HepG2 (cell line): ENCODE measurements around the gene TSTD2. TPM values are rescaled to one million over a fixed set of nuclear protein-coding genes. Genes with fewer than 3 reads are reported as not detected.

Experiments
- ATAC-seq: fragments of 200-7000 bp; cut with Tn5 transposase; 3 replicates; pipeline ENCODE4 v1.9.1; 2020; ENCODE audit warnings: mild to moderate bottlenecking, moderate library complexity
- BruUV-seq: library from RNA; stranded (reverse); fragments of 400-500 nt; replicated peaks from 2 replicates; lab custom pipeline; 2021; lab: Mats Ljungman, UMichigan
- CTCF ChIA-PET: fragments of 300-600 bp; formaldehyde crosslinking; extraction: SDS; loops from one replicate; lab custom pipeline; 2021; ENCODE audit warnings: low total read pairs, inconsistent platforms, low intra/inter-chr PET ratio; lab: Yijun Ruan, JAX
- POLR2A ChIA-PET: fragments of 350-600 bp; sonication (Branson Sonifier 250); formaldehyde crosslinking; loops from one replicate; lab custom pipeline; 2020; ENCODE audit warnings: antibody characterized with exemption, inconsistent platforms; lab: Yijun Ruan, JAX
- DNase-seq: peaks from one replicate; pipeline ENCODE4 v3.0.0-alpha.2; 2015; ENCODE audit warnings: low spot score
- FAIRE-seq: peaks from 3 replicates; lab custom pipeline; 2011; peaks lifted over from hg19 to GRCh38; lab: Jason Lieb, UNC
- H2AFZ ChIP-seq: one replicate; pipeline ENCODE4 v1.6.1; 2011; ENCODE audit warnings: low read length, inconsistent platforms
- H3K27ac ChIP-seq: fragments of 300-600 bp; 3 replicates; pipeline ENCODE4 v1.8.0; 2011; ENCODE audit warnings: mixed run types, mild to moderate bottlenecking, mixed read lengths, low read length, inconsistent platforms; ENCODE audit not compliant: insufficient read depth; ENCODE audit errors: extremely low read length
- H3K27me3 ChIP-seq, 2 experiments: fragments of 200-600 bp in 1 of 2; 2 replicates in 1 of 2; 3 replicates in 1 of 2; pipeline versions ENCODE4 v1.6.0 to v1.8.0; 2011; ENCODE audit warnings: low read length in 2 of 2, mild to moderate bottlenecking in 2 of 2, moderate library complexity in 2 of 2, inconsistent platforms in 1 of 2; ENCODE audit not compliant: insufficient read depth in 2 of 2, control insufficient read depth in 1 of 2
- H3K36me3 ChIP-seq, 2 experiments: fragments of 200-600 bp in 1 of 2; replicated peaks in 1 of 2; 2 replicates in 1 of 2; 3 replicates in 1 of 2; pipeline versions ENCODE4 v1.5.1 to v1.8.0; 2011; ENCODE audit warnings: low read length in 2 of 2, inconsistent platforms in 1 of 2; ENCODE audit not compliant: insufficient read depth in 2 of 2, control insufficient read depth in 1 of 2
- H3K4me1 ChIP-seq: 2 replicates; pipeline ENCODE4 v1.5.1; 2012; ENCODE audit warnings: low read length, inconsistent platforms; ENCODE audit not compliant: insufficient read depth
- H3K4me2 ChIP-seq: 2 replicates; pipeline ENCODE4 v1.6.0; 2011; ENCODE audit warnings: low read depth, low read length, inconsistent platforms
- H3K4me3 ChIP-seq, 3 experiments: fragments of 200-600 bp in 1 of 3; sonication (generic), shearing (Covaris generic) in 1 of 3; replicated peaks in 1 of 3; 2 replicates each; pipeline ENCODE4 v1.5.1; 2011 to 2016; ENCODE audit warnings: low read length in 3 of 3, inconsistent platforms in 2 of 3, low read depth in 2 of 3, mild to moderate bottlenecking in 2 of 3, control low read depth in 1 of 3, mixed read lengths in 1 of 3; ENCODE audit not compliant: insufficient read depth in 1 of 3
- H3K79me2 ChIP-seq: one replicate; pipeline ENCODE4 v1.6.1; 2011; ENCODE audit warnings: low read length, inconsistent platforms; ENCODE audit not compliant: insufficient read depth
- H3K9ac ChIP-seq: 2 replicates; pipeline ENCODE4 v1.6.0; 2011; ENCODE audit warnings: mild to moderate bottlenecking, low read depth, low read length, inconsistent platforms; ENCODE audit not compliant: insufficient read depth
- H3K9me3 ChIP-seq: 2 replicates; pipeline ENCODE4 v1.5.1; 2012; ENCODE audit warnings: mild to moderate bottlenecking, low read length
- H4K20me1 ChIP-seq: 2 replicates; pipeline ENCODE4 v1.6.0; 2011; ENCODE audit warnings: inconsistent platforms, mild to moderate bottlenecking, low read length, moderate library complexity; ENCODE audit not compliant: insufficient read depth
- AKNA ChIP-seq: sonication (generic); formaldehyde crosslinking; IDR thresholded peaks from 2 replicates; pipeline ENCODE4 v1.4.0; 2020; ENCODE audit warnings: missing genetic modification reagents, borderline replicate concordance
- CBFB ChIP-seq: sonication (generic); formaldehyde crosslinking; IDR thresholded peaks from 2 replicates; pipeline ENCODE4 v1.4.0; 2020; ENCODE audit warnings: missing genetic modification reagents
- EED ChIP-seq: sonication (generic); formaldehyde crosslinking; IDR thresholded peaks from 2 replicates; pipeline ENCODE4 v1.5.0; 2020; ENCODE audit warnings: mild to moderate bottlenecking, missing genetic modification reagents
- ELF3 ChIP-seq: IDR thresholded peaks from 2 replicates; pipeline ENCODE4 v1.6.1; 2016; ENCODE audit warnings: missing genetic modification reagents, missing compliant biosample characterization
- EZH2 ChIP-seq: conservative IDR thresholded peaks from 2 replicates; pipeline ENCODE4 v1.6.1; 2012; ENCODE audit warnings: mild to moderate bottlenecking, low read depth, low read length, moderate library complexity
- IKZF4 ChIP-seq: sonication (generic); formaldehyde crosslinking; IDR thresholded peaks from 2 replicates; pipeline ENCODE4 v1.5.1; 2020; ENCODE audit warnings: borderline replicate concordance, mild to moderate bottlenecking, low read depth, missing genetic modification reagents; ENCODE audit errors: not compliant biosample characterization
- NFE2L2 ChIP-seq: fragments of 150-350 bp; IDR thresholded peaks from 2 replicates; pipeline ENCODE4 v1.6.1; 2014; ENCODE audit warnings: low read length
- PRPF4 ChIP-seq: fragments of 200-400 bp; formaldehyde crosslinking; IDR thresholded peaks from 2 replicates; pipeline ENCODE4 v1.6.1; 2016; ENCODE audit warnings: low read length, low read depth; ENCODE audit not compliant: poor library complexity, severe bottlenecking
- SCMH1 ChIP-seq: sonication (generic); formaldehyde crosslinking; IDR thresholded peaks from 2 replicates; pipeline ENCODE4 v1.9.0; 2021; ENCODE audit warnings: missing genetic modification reagents, mild to moderate bottlenecking, borderline replicate concordance
- TAF15 ChIP-seq: fragments of 200-400 bp; formaldehyde crosslinking; IDR thresholded peaks from one replicate; pipeline ENCODE4 v1.6.1; 2018; ENCODE audit warnings: mild to moderate bottlenecking, low read depth, low read length; ENCODE audit not compliant: poor library complexity, severe bottlenecking
- TRIM24 ChIP-seq: sonication (generic); formaldehyde crosslinking; IDR thresholded peaks from 2 replicates; pipeline ENCODE4 v1.8.0; 2022; ENCODE audit warnings: mild to moderate bottlenecking, missing genetic modification reagents
- ZC3H4 ChIP-seq: sonication (generic); formaldehyde crosslinking; IDR thresholded peaks from 2 replicates; pipeline ENCODE4 v1.4.0; 2020; ENCODE audit warnings: missing genetic modification reagents, borderline replicate concordance
- ZFYVE20 ChIP-seq: sonication (generic); formaldehyde crosslinking; IDR thresholded peaks from 2 replicates; pipeline ENCODE4 v1.8.0; 2023; ENCODE audit warnings: low read depth, mild to moderate bottlenecking, moderate library complexity, missing genetic modification reagents, borderline replicate concordance
- ZNF296 ChIP-seq: sonication (generic); formaldehyde crosslinking; conservative IDR thresholded peaks from 2 replicates; pipeline ENCODE4 v1.5.0; 2020; ENCODE audit warnings: mild to moderate bottlenecking, missing genetic modification reagents
- ZNF326 ChIP-seq: sonication (generic); formaldehyde crosslinking; IDR thresholded peaks from 2 replicates; pipeline ENCODE4 v1.4.0; 2020; ENCODE audit warnings: missing genetic modification reagents, borderline replicate concordance
- ZNF552 ChIP-seq: sonication (generic); formaldehyde crosslinking; IDR thresholded peaks from 2 replicates; pipeline ENCODE4 v1.9.0; 2022; ENCODE audit warnings: missing genetic modification reagents, mild to moderate bottlenecking, borderline replicate concordance
- ZNF740 ChIP-seq: sonication (generic); formaldehyde crosslinking; IDR thresholded peaks from 2 replicates; pipeline ENCODE4 v1.4.0; 2020; ENCODE audit warnings: missing genetic modification reagents
- ZNF782 ChIP-seq: sonication (generic); formaldehyde crosslinking; IDR thresholded peaks from 2 replicates; pipeline ENCODE4 v1.4.0; 2020; ENCODE audit warnings: missing genetic modification reagents, mild to moderate bottlenecking, borderline replicate concordance
- ZSCAN31 ChIP-seq: sonication (generic); formaldehyde crosslinking; IDR thresholded peaks from 2 replicates; pipeline ENCODE4 v1.5.0; 2020; ENCODE audit warnings: low read depth, mild to moderate bottlenecking, missing genetic modification reagents
- WGBS: methylation state at CpG from one replicate; pipeline ENCODE4 v1.1.6; 2017; ENCODE audit warnings: low lambda C conversion rate; 5-methylcytosine and 5-hydroxymethylcytosine counted together
- in situ Hi-C: cut with HindIII; loops from 2 replicates; pipeline ENCODE4 v1.10.0; 2017; ENCODE audit warnings: low pct_unique_long_range_greater_than_20kb; ENCODE audit not compliant: extremely low pct_ligation_motif_present
- intact Hi-C: fragments of 100-400 bp; cut with micrococcal nuclease; formaldehyde crosslinking; loops from one replicate; pipeline ENCODE4 v1.10.0; 2022; ENCODE audit not compliant: unreplicated experiment
- polyA plus RNA-seq, 8 experiments: library from polyadenylated mRNA; depleted of rRNA in 3 of 8; stranded (reverse) in 7 of 8; unstranded in 1 of 8; fragments of >200 nt; fragmentation: Illumina TruSeq in 4 of 8; extraction: Trizol in 4 of 8; gene quantifications; 2 replicates each; pipeline versions ENCODE4 v1.2.1 to v1.2.3, GENCODE V29; 2011 to 2016; ENCODE audit warnings: low read depth in 4 of 8, missing spikeins in 1 of 8, mixed read lengths in 1 of 8; ENCODE audit not compliant: insufficient read depth in 1 of 8
- total RNA-seq, 5 experiments: library from RNA; depleted of rRNA; stranded (reverse); fragments of >200 nt; fragmentation: Illumina TruSeq; extraction: Trizol; gene quantifications; 2 replicates each; pipeline ENCODE4 v1.2.3, GENCODE V29; 2016; ENCODE audit warnings: low read depth in 1 of 5

Gene TSTD2
- total and polyA plus RNA-seq, 2 of the 13 experiments (the other 11 are each of a cell fraction or from before 2014, with no cell fraction given): 16.0 to 23.1 TPM

GRCh38 chr9:97602430-97602829, 30.7 kb downstream of the TSTD2 start:
- no peaks in the 10 kb centered on the region for H3K27me3 ChIP-seq
- ChIA-PET CTCF (no interaction called here), POLR2A (interaction anchor here (0.8 kb wide), 1 partner anchor 31 kb away, joined by 4 read pairs; the partner anchor contains the start of genes NCBP1 and TSTD2)
- H3K4me2 ChIP-seq: no peak overlapping the region
- peaks cover 23 to 58% of the 10 kb centered on the region in 2 experiments for H3K36me3 ChIP-seq
- no peak overlapping the region for H3K27ac ChIP-seq
- H4K20me1 ChIP-seq: no peaks in the 10 kb centered on the region
- WGBS: 90% methylated on average over 10 of the region's 10 CpGs
- DNase-seq: no peak
- no peak overlapping the region for H3K4me3 ChIP-seq
- no peaks in the 10 kb centered on the region for H3K79me2 ChIP-seq
- peaks cover 6% of the 10 kb centered on the region for H3K4me1 ChIP-seq
- H3K9me3 ChIP-seq: no peaks in the 10 kb centered on the region
- H3K9ac ChIP-seq: no peak overlapping the region
- H2AFZ ChIP-seq: no peak overlapping the region
- intact Hi-C loops: no loop called here
- no peak for FAIRE-seq
- no peak for TF ChIP-seq ZFYVE20 (CRISPR knock-in tag)
- TF ChIP-seq ZNF740 (CRISPR knock-in tag): no peak
- TF ChIP-seq NFE2L2: no peak
- no peak for TF ChIP-seq PRPF4
- no peak for TF ChIP-seq TRIM24 (CRISPR knock-in tag)
- TF ChIP-seq ZNF552 (CRISPR knock-in tag): no peak
- TF ChIP-seq IKZF4 (CRISPR knock-in tag): no peak
- no peak for TF ChIP-seq ZSCAN31 (CRISPR knock-in tag)
- no peak for TF ChIP-seq ELF3
- no peak for TF ChIP-seq SCMH1 (CRISPR knock-in tag)
- TF ChIP-seq ZNF326 (CRISPR knock-in tag): no peak
- no peak for TF ChIP-seq CBFB (CRISPR knock-in tag)
- TF ChIP-seq EZH2: no peak
- TF ChIP-seq AKNA: no peak
- TF ChIP-seq ZNF782 (CRISPR knock-in tag): no peak
- TF ChIP-seq TAF15: no peak
- TF ChIP-seq ZC3H4 (CRISPR knock-in tag): no peak
- TF ChIP-seq ZNF296 (CRISPR knock-in tag): no peak
- no peak for TF ChIP-seq EED
- no TSS peak for BruUV-seq
- ATAC-seq: no peak
- in situ Hi-C loops: loop anchor here (25.0 kb wide), 1 partner anchor 740 kb away; the partner anchor contains the start of gene ZNF782
